NCI-H187 (cell line): ENCODE measurements around the gene CACNA2D2.

Experiments used
- DNase-seq, 2 experiments: peaks; one replicate each; lab custom pipeline; 2025; lab: John Stamatoyannopoulos, UW

The CACNA2D2 gene

DNA sequence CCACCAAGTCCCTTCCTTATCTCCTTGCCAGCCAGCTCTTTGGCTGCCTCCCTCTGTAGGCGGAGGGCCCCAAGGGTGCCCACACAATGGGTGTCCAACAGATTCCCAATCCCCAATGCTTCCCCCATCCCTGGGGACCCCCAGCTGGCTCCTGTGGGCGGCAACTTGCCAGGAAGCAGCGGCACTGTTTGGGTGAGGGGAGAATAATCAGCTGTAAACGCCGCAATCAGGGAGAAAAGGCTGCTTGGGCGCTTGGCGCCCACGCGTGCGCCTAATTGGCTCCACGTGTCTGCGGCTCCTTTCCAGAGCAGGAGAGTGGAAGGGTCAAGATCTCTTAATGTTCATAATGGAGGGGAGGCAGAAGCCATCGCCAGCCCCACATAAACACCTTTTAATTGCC is 76.2 kb downstream of the CACNA2D2 start:
- DNase-seq: no peak

DNA sequence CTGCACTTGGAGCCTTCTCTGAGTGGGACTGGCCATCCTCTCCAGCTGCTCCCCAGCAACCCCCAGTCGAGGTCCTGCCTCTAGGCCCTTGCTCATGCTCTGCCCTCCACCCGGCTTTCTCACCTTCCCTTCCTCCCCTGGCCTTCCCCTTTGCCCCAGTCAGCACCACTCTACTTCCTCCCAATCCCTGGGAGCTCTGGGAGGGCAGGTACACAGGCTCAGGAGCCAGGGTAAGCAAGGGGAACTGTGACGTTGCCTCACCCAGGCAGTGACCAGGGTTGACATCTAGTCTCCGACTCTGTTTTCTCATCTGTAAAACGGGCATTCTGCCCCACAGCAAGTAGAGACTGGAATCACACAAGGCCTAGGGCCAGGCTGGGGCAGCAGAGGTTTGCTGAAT is 77.5 kb downstream of the CACNA2D2 start:
- DNase-seq: no peak

DNA sequence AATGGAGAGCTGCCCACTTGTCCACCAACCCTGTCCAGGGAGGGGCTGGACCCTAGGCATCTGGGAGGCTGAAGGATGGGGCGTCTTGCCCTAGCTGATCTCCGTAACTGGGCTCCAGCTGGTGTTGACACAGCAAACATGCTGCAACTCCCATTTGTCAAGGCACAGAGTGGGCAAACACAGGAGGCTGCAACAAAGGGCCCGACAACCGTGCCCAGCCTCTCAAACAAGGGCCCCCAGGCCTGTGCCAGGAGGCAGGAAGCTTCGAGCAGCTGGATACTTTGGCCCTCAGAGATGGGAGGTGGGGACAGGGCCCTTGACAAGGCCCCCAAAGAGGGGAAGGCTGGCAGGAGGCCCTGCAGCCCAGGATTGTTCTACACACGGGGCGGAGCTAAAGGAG is 79.9 kb downstream of the CACNA2D2 start:
- DNase-seq: no peak

DNA sequence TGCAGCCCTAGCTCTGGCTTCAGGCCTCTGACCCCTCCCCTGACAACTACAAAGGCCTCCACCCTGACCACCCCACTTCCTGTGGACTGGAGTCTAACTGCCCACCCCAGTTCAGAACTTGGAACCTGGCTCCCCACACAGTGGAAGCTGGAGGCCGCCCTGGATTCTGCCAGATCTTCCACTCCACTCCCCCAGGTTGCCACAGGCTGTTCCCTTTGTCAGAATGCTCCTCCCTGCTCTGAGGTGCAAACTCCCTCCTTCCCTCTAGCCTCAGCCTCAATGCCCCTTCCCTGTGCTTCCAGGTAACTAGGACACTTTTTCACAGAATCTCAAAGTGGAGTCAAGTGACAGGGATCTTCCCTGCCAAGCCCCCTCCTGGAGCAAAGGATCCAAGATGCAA is 81.3 kb downstream of the CACNA2D2 start:
- no peak for DNase-seq

DNA sequence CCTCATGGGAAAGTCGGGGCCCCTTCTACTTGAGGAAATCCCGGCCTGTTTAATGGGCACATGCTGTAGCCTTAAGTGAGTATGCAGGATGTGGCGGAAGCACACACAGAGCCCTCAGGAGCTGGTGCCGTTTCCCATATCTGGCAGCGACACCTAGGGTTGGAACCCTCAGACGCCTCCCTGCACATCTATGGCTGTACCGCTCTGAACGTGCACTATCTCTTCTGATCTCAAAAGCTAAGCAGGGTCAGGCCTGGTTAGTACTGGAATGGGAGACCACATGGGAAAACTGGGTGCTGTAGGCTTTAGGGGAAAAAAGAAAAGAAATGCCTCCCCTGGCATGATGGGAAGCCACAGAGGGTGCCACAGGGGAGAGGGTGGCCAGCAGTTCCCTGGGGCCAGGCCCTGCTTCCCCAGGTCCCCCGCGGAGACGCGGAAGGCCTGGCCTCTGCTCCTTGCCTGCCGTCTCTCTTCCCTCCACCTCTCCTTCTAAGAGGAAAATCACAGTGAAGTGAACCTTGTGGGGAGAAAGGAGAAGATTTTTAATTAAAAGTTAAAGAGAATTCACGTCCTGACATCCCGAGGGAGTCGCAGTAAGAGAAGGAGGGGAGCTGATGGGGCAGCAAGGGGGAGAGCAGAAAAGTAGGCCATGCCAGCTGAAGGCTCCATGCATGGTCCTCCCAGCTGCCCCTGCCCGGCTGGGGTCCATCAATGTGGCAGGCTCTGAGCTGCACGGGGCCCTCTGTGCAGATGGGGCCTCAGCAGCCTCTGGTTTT is 83.7 kb downstream of the CACNA2D2 start:
- no peak for DNase-seq

DNA sequence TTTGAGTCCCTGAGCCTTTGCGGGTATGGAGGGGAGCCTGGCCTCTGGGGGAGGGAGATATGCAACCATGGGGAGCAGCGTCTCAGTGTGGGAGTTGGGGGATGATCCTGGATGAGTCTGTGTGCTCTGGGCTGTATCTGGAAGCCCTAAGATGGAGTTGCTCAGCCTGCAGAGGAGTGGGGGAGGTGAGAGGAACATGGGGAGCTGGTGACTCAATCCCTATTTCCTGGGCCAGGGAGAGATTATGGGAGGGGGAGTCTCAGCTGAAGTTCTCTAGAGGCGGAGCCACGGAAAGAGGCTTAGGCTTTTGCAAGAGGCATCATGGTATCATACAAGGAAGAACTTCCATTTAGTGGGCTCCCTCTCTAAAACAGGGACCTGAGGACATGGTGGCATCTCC is 84.6 kb downstream of the CACNA2D2 start:
- no peak for DNase-seq

DNA sequence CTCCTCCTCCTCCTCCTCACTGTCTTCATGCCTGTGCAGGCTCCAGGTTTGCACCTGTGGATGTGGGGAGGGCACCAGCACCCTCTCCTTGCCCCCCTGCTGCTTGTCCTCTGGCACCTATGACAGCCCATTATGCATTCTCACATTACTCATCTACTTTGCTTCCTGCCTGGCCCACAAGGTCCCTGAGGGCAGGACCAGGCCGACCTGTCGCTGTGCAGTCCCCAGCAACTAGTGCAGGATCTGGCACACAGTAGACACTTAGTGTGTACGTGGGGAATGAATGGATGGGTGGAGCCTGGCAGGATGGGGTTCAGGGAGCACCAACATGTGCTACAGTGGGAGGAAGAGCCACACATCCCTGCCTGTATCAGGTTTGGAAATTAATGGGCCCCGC is 85.8 kb downstream of the CACNA2D2 start:
- no peak for DNase-seq

DNA sequence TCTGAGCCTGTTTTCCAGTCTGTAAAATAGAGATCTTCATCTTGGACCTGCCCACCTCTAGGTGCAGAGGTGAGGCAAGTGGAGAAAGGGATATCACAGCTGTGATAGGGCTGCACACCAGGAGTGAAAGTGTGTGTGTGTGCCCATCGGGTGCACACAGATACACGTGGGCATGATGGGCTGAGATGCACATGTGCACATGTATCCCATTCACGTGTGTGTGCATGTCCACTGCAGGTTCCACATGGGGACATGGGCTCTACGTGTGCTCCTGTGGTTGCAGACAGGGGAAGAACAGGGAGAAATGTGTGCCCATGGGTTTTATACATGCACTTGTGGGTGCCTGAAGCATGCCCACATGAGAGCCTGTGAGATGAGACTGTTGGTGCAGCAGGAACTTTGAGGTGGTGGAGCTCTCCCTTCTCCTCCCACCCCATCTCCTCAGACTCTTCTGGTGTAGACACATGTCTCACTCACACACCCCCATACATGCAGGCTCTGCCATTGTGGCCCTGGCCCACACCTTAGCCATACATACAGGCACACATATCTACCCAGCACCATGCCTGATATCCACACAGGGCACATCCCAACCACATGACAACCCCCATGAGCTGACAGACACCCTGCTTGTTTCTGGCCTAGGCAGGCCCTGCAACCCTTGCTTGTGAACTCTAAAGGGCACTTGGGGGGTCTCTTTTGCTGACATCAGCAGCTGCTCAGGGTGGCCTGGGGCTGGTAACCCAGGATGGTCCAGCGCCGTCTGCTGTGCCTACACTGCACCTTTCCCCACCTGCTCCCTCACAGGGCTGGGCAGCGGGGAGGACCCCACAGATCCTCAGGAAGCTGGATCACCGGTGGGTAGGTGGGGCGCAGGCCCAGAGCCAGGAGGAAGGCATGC is 86.4 kb downstream of the CACNA2D2 start:
- DNase-seq: no peak

DNA sequence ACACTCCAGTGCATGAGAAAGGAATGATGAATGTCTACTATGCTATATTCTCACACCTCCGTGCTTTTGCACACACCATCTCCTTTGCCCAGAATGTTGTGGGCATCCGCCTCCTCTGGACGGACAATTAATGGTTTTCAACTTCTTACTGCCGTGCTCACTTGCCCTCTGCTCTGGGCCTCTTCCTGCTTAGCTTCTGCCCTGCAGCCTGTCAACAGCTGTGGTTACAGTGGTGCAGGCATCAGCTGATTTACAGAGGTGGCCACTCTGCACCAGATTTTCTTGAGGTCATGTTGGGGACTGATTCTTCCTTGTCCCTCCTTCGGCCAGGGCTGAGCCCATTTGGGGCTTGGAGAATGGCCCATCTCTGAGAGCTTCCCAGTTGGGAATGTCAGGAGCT is 87.6 kb downstream of the CACNA2D2 start:
- no peak for DNase-seq

DNA sequence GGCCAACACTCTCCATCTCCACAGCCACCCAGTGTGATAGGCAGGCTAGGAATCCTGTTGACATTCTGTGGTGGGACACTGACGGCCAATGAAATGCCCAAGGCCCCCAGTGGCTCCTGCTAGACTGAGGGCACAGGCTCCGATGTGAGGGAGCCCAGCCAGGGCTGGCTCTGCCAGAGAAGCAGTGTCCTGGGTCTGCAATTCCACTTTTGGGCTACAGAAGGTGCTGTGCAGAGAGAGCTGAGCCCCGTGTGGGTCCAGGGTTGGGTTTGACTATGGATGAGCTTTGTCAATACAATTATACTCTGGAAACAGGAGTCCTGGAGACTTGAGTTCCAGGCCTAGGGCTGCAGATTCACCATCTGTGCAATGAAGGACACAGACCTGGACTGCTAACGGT is 88.4 kb downstream of the CACNA2D2 start:
- no peak for DNase-seq

DNA sequence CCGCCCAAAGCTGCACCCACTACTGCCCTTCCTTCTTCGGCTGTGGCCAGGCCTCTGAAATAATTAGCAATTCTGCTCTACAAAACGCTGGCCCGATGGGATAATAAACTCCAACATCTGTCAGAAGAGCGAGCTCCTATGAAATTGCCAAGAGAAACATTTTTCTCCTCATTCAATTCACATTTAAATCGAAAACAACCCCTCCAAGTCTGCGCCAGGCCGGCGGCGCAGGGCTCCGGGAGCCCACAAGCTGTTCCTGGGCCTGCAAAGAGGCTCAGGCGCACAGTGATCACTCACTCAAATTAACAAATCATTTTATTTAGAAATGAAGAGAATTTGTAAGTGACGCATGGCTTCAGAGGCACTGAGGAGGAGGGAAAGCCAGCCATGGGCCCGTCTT is 88.8 kb downstream of the CACNA2D2 start:
- no peak for DNase-seq

DNA sequence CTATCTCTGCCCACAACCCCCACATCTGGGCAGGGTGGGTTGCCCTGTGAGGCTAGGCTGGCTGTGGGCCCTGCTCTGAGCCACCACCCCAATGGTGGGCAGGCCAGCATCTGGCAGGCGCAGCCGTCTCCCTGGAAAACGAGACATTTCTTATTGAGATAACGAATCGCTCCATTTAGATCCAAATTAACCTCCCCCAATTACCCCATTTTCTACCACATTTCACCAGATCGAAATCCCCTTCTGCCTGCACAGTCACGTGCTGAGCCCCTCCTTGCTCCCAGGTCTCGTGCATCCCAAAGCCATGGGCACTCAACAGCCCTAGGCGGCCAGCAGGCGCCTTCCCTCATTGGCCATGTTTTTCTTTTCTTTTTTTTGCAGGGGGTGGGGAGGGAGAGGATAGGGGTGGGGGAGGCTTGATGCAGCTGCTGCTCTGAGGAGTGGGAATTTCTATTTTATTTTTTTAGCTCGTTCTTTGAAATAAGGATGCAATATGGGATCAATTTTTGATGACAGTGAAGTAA is 91.1 kb downstream of the CACNA2D2 start:
- DNase-seq: no peak

DNA sequence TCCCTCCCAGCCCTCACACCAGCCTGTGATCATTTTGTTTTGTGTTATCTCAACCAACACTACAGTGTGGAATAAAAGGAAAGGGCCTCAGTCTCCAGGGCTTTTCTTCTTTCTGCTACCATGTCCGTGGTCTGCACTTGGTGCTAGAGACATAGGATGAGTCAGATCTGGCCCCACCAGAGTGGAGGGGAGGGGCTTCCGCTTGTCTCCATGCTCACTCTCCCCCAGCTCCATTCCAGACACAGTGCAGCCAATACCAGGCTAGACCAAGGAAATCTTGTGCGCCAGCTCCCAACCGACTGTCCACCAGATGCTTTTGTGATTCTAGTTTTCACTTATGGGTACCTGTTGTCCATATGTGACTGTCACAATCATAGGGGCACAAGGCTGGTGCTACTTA is 92.2 kb downstream of the CACNA2D2 start:
- DNase-seq: no peak

DNA sequence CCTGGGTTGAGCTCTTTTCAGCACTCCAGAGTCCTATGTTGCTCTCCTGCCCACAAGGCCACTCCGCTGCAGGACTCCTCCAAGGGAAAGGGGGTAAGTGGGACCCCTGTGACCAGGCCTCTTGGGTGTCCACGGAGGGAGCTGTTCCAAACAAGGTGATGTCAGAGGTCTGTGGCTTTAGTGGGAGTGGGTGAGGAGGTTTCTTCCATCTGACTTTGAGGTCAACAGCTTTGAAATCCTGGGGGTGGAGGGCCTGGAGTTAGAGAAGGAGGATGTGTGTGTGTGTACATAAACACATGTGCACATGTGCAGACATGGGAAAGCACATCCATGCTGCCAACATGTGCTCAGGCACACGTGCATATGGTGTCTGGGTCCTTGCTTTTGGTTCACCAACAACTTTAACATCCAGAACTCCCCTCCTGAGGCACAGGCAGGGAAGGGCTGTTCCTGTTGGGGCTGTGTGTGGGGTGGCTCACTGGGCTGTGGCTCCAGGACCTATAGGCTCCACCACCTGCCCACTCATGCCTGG is 92.8 kb downstream of the CACNA2D2 start:
- no peak for DNase-seq

DNA sequence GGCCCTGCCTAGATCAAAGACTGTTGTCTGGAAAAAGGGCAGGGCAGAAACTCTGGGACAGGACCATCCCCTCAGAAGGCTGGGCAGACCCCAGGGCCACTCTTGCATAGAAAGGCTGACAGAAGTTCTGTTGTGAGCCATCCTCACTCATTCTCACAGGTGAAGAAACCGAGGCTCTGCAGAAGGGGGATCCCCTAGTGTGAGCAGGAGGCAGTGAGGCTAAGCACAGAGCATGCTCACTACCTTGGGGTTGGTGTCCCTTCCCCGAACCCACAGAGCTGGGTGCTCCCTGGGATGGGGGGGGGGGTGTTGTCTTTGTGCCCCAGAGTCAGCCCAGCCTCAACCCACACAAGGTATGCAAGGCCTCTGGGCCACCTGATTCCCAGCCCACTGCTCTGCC is 93.2 kb downstream of the CACNA2D2 start:
- DNase-seq: no peak

DNA sequence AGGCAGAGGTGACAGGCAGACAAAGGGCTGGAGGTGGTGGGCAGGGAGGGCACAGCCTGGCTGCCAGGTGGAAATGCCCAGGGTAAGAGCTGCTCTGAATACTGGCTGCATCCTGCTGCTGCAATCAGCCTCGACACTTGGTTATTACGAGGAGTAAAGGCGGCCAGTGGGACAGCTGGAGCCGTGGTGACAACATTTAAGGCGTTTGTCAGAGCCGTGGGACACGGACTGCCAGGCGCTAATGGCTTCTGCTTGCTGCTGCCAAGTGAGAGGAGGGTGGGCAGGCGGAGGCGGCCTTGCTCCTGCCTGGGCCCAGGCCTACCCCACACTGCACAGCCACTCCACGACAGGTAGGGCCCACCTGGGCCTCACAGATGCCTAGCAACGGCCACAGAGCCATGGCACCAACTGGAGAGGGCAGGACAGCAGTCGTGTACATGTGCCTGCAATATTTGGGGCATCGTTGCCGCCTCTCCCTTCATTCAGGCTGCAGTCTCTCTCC is 94.9 kb downstream of the CACNA2D2 start:
- DNase-seq: no peak

DNA sequence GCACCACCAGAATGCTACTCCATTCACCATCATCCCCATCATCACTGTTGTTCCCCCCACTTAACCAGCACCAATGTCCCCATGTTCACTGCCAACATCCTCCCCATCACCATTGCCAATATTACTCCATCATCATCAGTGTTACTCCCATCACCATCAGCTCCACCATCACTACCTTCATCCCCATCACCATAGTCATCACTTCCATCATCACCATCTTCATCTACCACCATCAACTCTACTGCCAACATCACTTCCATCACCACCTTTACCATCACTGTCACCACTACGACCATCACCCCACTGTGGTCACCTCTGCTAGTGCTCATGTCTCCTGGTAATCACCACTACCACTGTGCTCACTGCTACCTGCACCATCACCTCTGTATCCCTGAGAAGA is 96.9 kb downstream of the CACNA2D2 start:
- DNase-seq: no peak

DNA sequence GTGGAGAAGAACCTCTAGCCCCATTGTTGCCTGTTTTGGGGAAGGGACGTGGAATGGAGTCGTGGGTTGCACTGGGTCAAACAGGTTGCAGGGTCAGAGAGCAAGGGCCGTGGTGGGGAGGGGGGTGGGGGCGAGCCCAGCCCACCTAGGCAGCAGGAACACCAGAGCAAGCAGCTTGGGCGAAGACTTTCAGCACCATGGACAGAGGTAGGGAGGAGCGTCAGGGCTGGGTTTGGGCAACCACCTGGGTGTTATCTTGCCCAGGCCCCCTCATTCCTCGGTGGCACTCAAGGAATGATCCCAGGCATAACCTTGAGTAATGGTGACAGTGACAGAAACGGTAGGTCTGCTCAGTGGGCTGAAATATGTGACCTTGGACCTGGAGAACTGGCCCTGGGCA is 98.2 kb downstream of the CACNA2D2 start:
- no peak for DNase-seq

DNA sequence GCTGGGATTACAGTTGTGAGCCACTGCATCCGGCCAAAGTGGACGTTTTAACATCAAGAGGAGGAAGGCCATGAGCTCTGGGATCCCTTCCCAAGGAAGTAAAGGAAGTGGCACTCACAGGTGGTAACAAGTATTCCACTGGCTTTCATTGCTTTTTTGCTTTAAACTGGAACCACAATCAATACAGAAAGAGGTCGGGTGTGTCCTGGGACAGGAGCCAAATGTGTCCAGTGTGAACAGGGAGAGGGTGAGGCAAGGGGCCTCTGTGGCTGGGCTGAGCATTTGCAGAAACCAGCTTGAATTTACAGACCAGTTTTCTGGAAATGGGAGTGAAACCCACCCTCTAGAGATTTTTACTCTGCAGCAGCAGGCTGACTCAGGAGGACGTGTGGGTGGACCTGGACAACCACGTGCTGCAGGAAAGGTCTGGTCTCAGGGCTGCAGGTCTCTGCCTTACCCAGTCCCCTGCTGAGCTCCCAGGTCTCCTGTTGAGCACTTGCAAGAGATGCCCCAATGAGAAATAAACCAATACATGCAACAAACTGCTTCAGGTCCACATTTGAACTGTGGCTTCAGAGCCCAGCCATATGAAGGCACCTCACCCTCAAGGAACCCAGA is 101.3 kb downstream of the CACNA2D2 start:
- DNase-seq: no peak

DNA sequence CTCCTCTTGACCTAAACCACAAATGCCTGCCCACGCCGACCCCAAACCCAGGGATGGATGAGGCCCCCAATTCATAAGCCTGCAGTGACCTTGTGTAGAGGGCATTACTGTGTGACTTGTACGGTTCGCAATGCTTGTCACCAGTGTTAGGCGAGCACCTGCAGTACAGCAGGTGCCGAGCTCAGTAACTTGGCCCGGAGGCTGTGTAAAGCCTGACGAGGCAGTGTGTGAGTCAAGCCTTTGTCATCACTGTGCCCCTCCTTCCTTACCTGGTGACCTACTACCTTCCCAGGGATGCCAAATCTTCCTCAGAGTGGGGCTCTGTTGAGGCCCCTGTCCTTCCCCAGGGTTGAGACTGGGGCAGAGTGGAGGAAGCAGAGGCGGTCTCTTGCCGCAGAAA is 106.9 kb downstream of the CACNA2D2 start:
- DNase-seq: no peak

DNA sequence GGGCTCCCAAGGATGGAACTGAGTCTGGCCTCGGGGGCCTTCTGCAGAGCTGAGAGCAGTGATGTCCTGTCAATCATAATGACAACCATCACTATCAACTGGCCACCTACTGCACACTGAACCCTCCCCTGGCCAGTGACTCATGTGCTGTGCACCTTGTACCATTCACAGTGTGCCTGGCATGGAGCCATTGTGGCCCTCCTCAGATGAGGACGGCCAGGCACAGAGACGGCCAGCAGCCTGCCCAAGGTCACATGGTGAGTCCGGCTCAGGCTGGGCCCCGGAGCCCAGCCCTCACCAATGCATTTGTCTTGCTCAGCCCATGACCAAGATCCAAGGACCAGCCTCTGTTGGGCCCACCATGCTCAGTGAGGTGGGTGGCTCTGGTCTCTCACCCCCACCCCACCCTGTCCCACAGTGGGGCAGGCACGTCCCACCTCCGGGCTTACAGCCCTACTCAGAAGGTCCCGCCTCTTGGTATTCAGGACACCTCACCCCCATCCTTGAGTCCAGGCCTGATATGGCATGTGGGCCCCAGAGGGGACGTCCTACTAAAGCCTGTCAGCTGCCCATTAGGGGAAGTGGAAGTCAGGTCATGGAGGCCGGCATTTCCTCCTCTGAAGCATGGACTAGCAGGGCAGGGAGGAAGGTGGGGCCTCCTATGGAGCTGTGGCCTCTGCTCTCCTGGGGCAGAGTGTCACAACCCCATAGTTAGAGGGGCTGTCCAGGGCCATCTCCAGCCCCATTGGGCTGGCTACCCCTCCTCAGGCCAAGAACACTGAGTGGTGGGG is 108.2 kb downstream of the CACNA2D2 start:
- no peak for DNase-seq
